Amniotic epithelial cell (primary cell): ENCODE data around the gene RUSF1.
"Not testable (repeated sequence)": the region's sequence is repeated elsewhere in the genome, so short reads cannot be mapped to it uniquely, and the experiment has no call there.

Source experiments
- DNase-seq: peaks from one replicate; pipeline ENCODE4 v3.0.0-alpha.2; 2010; ENCODE audit warnings: low read depth

RUSF1 gene

GRCh38 chr16:31487071-31487719 lies 21.0 kb downstream of the RUSF1 start:
- DNase-seq: no peak

- DNase-seq: no peak
Measured at GRCh38 chr16:31486045-31486444, 22.1 kb downstream of the RUSF1 start.

GRCh38 chr16:31485571-31485970 lies 22.6 kb downstream of the RUSF1 start:
- DNase-seq: no peak

GRCh38 chr16:31484491-31485171 lies 23.6 kb downstream of the RUSF1 start:
- DNase-seq: no peak

GRCh38 chr16:31484048-31484447 lies 24.1 kb downstream of the RUSF1 start:
- DNase-seq: not testable (repeated sequence)

- no peak for DNase-seq
Measured at GRCh38 chr16:31483081-31483480, 25.1 kb downstream of the RUSF1 start, which contains the start of gene SLC5A2. Gene SLC5A2 (plus strand): TSS chr16:31483123. CDS start chr16:31483137, 14 bp downstream.

- DNase-seq: no peak
Measured at GRCh38 chr16:31480851-31481536, 27.2 kb downstream of the RUSF1 start.

- no peak for DNase-seq
Measured at GRCh38 chr16:31479751-31480150, 28.4 kb downstream of the RUSF1 start.

- no peak for DNase-seq
Measured at GRCh38 chr16:31478956-31479355, 29.2 kb downstream of the RUSF1 start.

- no peak for DNase-seq
Measured at GRCh38 chr16:31477220-31478216, 30.7 kb downstream of the RUSF1 start.

- peak; percentile 54 for DNase-seq
Measured at GRCh38 chr16:31476303-31477219, 31.6 kb downstream of the RUSF1 start.

GRCh38 chr16:31475946-31476302 lies 32.3 kb downstream of the RUSF1 start:
- DNase-seq: no peak

GRCh38 chr16:31474773-31475738 lies 33.1 kb downstream of the RUSF1 start:
- no peak for DNase-seq

GRCh38 chr16:31474173-31474714 lies 33.9 kb downstream of the RUSF1 start:
- DNase-seq: peak; percentile 85

- DNase-seq: no peak
Measured at GRCh38 chr16:31473264-31473984, 34.8 kb downstream of the RUSF1 start.

- DNase-seq: peak; percentile 92
Measured at GRCh38 chr16:31472709-31473203, 35.4 kb downstream of the RUSF1 start.

- DNase-seq: peak; percentile 71
Measured at GRCh38 chr16:31471875-31472708, 36.1 kb downstream of the RUSF1 start, which contains the start of gene TGFB1I1. Gene TGFB1I1 (plus strand): TSS chr16:31472152. CDS start chr16:31472189, 37 bp downstream.
